Ovary (tissue), 3 donors: ENCODE measurements around the gene FCN2.

Source experiments
- CTCF ChIP-seq, 3 donors: fragments of 450-650 bp in 2 of 3; fragments of 200-600 bp in 1 of 3; IDR thresholded peaks; one replicate each; pipeline versions ENCODE4 v1.5.1 to v1.8.0; 2016 to 2022; ENCODE audit warnings: antibody characterized with exemption in 3 of 3, mild to moderate bottlenecking in 1 of 3
- POLR2A ChIP-seq: fragments of 450-650 bp; IDR thresholded peaks from one replicate; pipeline ENCODE4 v1.6.1; 2017; ENCODE audit warnings: antibody characterized with exemption, mild to moderate bottlenecking, moderate library complexity
- donor health status: DM: no; HTN: no; CAD: no.

- TF ChIP-seq POLR2A: no peak
- TF ChIP-seq CTCF (IDR thresholded peaks at IDR 0.05): no peak
These were observed 10.9 kb upstream of the FCN2 start for GRCh38 chr9:134869554-134870300.
